ENCODE data around the gene GCH1. TPM values are rescaled to one million over a fixed set of nuclear protein-coding genes. Genes with fewer than 3 reads are reported as not detected.
"Not testable (repeated sequence)": the region's sequence is repeated elsewhere in the genome, so short reads cannot be mapped to it uniquely, and the experiment has no call there.

Gene GCH1
- total RNA-seq, 1 donor from 2014 or later = 11.2 TPM

- TF ChIP-seq CTCF (IDR thresholded peaks at IDR 0.05; ENCODE audit: unreplicated experiment) = no peak
- H3K4me3 Mint-ChIP-seq (ENCODE audit: unreplicated experiment) = peak overlapping the region; percentile 93
- no peaks in the 10 kb centered on the region for H3K9me3 Mint-ChIP-seq (ENCODE audit: unreplicated experiment)
- DNase-seq (ENCODE audit: low spot score) = no peak
- H3K36me3 Mint-ChIP-seq (ENCODE audit: low read depth, unreplicated experiment) = no peaks in the 10 kb centered on the region
- H3K4me1 Mint-ChIP-seq (ENCODE audit: unreplicated experiment) = peaks cover 11% of the 10 kb centered on the region
- no peaks in the 10 kb centered on the region for H3K27me3 Mint-ChIP-seq (ENCODE audit: unreplicated experiment)
- peak overlapping the region; percentile 24 for H3K27ac Mint-ChIP-seq (ENCODE audit: unreplicated experiment)
Measured at GRCh38 chr14:54901380-54902142, 1.1 kb downstream of the GCH1 start.

- Mint-ChIP-seq H3K4me3 (ENCODE audit: unreplicated experiment) (no peak overlapping the region), H3K27ac (ENCODE audit: unreplicated experiment) (no peak overlapping the region), H3K27me3 (ENCODE audit: unreplicated experiment) (peaks cover 1% of the 10 kb centered on the region), H3K36me3 (ENCODE audit: low read depth, unreplicated experiment) (no peaks in the 10 kb centered on the region), H3K9me3 (ENCODE audit: unreplicated experiment) (no peaks in the 10 kb centered on the region), H3K4me1 (ENCODE audit: unreplicated experiment) (peaks cover 11% of the 10 kb centered on the region)
- no peak for DNase-seq (ENCODE audit: low spot score)
- no peak for TF ChIP-seq CTCF (IDR thresholded peaks at IDR 0.05; ENCODE audit: unreplicated experiment)
Measured at GRCh38 chr14:54899573-54899972, 3.1 kb downstream of the GCH1 start.

- not testable (repeated sequence) for H3K27me3 Mint-ChIP-seq (ENCODE audit: unreplicated experiment); DNase-seq (ENCODE audit: low spot score); H3K9me3 Mint-ChIP-seq (ENCODE audit: unreplicated experiment); H3K4me3 Mint-ChIP-seq (ENCODE audit: unreplicated experiment); H3K27ac Mint-ChIP-seq (ENCODE audit: unreplicated experiment); H3K36me3 Mint-ChIP-seq (ENCODE audit: low read depth, unreplicated experiment)
- H3K4me1 Mint-ChIP-seq (ENCODE audit: unreplicated experiment) = peaks cover 11% of the 10 kb centered on the region
Measured at GRCh38 chr14:54897809-54898555, 4.6 kb downstream of the GCH1 start.

GRCh38 chr14:54895683-54896082 lies 6.9 kb downstream of the GCH1 start:
- TF ChIP-seq CTCF (IDR thresholded peaks at IDR 0.05; ENCODE audit: unreplicated experiment) = no peak
- Mint-ChIP-seq H3K4me1 (ENCODE audit: unreplicated experiment) (peaks cover 8% of the 10 kb centered on the region), H3K36me3 (ENCODE audit: low read depth, unreplicated experiment) (no peaks in the 10 kb centered on the region), H3K27ac (ENCODE audit: unreplicated experiment) (no peak overlapping the region), H3K4me3 (ENCODE audit: unreplicated experiment) (no peak overlapping the region), H3K27me3 (ENCODE audit: unreplicated experiment) (peaks cover 1% of the 10 kb centered on the region), H3K9me3 (ENCODE audit: unreplicated experiment) (no peaks in the 10 kb centered on the region)
- DNase-seq (ENCODE audit: low spot score) = no peak

GRCh38 chr14:54894995-54895394 lies 7.6 kb downstream of the GCH1 start:
- peaks cover 1% of the 10 kb centered on the region for H3K27me3 Mint-ChIP-seq (ENCODE audit: unreplicated experiment)
- no peak for TF ChIP-seq CTCF (IDR thresholded peaks at IDR 0.05; ENCODE audit: unreplicated experiment)
- no peak overlapping the region for H3K4me3 Mint-ChIP-seq (ENCODE audit: unreplicated experiment)
- H3K4me1 Mint-ChIP-seq (ENCODE audit: unreplicated experiment) = peaks cover 3% of the 10 kb centered on the region
- no peak for DNase-seq (ENCODE audit: low spot score)
- H3K27ac Mint-ChIP-seq (ENCODE audit: unreplicated experiment) = no peak overlapping the region
- H3K9me3 Mint-ChIP-seq (ENCODE audit: unreplicated experiment) = no peaks in the 10 kb centered on the region
- H3K36me3 Mint-ChIP-seq (ENCODE audit: low read depth, unreplicated experiment) = no peaks in the 10 kb centered on the region

Data from endothelial cell (in vitro differentiated cells).